Osteoblast (primary cell): Measurements from ENCODE around the gene CRIM1. TPM values are rescaled to one million over a fixed set of nuclear protein-coding genes. Genes with fewer than 3 reads are reported as not detected.
"Not testable (repeated sequence)": the region's sequence is repeated elsewhere in the genome, so short reads cannot be mapped to it uniquely, and the experiment has no call there.

ENCODE experiments used
- DNase-seq: peaks from one replicate; pipeline ENCODE4 v3.0.0; 2011; ENCODE audit warnings: low spot score, mixed read lengths; ENCODE audit not compliant: insufficient read length; ENCODE audit errors: missing footprints
- H2AFZ ChIP-seq: 2 replicates; pipeline ENCODE4 v1.6.0; 2011; ENCODE audit warnings: mild to moderate bottlenecking, low read length
- H3K27ac ChIP-seq: 2 replicates; pipeline ENCODE4 v1.5.1; 2011; ENCODE audit warnings: mild to moderate bottlenecking, low read depth, low read length, moderate library complexity
- H3K27me3 ChIP-seq: 2 replicates; pipeline ENCODE4 v1.6.0; 2012; ENCODE audit warnings: mild to moderate bottlenecking, control low read depth, inconsistent platforms, low read length, moderate library complexity; ENCODE audit not compliant: insufficient read depth
- H3K36me3 ChIP-seq: 2 replicates; pipeline ENCODE4 v1.5.1; 2011; ENCODE audit warnings: mild to moderate bottlenecking, low read length, control low read depth, moderate library complexity; ENCODE audit not compliant: insufficient read depth
- H3K4me1 ChIP-seq: 2 replicates; pipeline ENCODE4 v1.5.1; 2011; ENCODE audit warnings: mild to moderate bottlenecking, low read length, control low read depth, moderate library complexity; ENCODE audit not compliant: insufficient read depth
- H3K4me2 ChIP-seq: 2 replicates; pipeline ENCODE4 v1.6.0; 2011; ENCODE audit warnings: mild to moderate bottlenecking, low read length; ENCODE audit not compliant: insufficient read depth
- H3K4me3 ChIP-seq: fragments of 200-600 bp; sonication (generic); 3 replicates; pipeline ENCODE4 v1.5.1; 2012; ENCODE audit warnings: mild to moderate bottlenecking, low read length, inconsistent platforms; ENCODE audit not compliant: insufficient read depth
- H3K79me2 ChIP-seq: 2 replicates; pipeline ENCODE4 v1.6.0; 2012; ENCODE audit warnings: mild to moderate bottlenecking, low read length, control low read depth, inconsistent platforms; ENCODE audit not compliant: insufficient read depth
- H3K9me3 ChIP-seq: 2 replicates; pipeline ENCODE4 v1.5.1; 2011; ENCODE audit warnings: low read depth, low read length, control low read depth
- H4K20me1 ChIP-seq: 2 replicates; pipeline ENCODE4 v1.6.0; 2012; ENCODE audit warnings: mild to moderate bottlenecking, low read length, control low read depth; ENCODE audit not compliant: insufficient read depth
- total RNA-seq: library from RNA; depleted of rRNA; stranded (reverse); fragments of >200 nt; gene quantifications from 2 replicates; pipeline ENCODE4 v1.2.3, GENCODE V29; 2012
- TF ChIP-seq, protein P1 (sequence below): IDR thresholded peaks from 2 replicates; pipeline ENCODE4 v1.5.1; 2011; ENCODE audit warnings: mild to moderate bottlenecking, low read depth, low read length, moderate library complexity; ENCODE audit errors: extremely low read depth

Gene CRIM1
- total RNA-seq, 1 donor, result 362 TPM

DNA sequence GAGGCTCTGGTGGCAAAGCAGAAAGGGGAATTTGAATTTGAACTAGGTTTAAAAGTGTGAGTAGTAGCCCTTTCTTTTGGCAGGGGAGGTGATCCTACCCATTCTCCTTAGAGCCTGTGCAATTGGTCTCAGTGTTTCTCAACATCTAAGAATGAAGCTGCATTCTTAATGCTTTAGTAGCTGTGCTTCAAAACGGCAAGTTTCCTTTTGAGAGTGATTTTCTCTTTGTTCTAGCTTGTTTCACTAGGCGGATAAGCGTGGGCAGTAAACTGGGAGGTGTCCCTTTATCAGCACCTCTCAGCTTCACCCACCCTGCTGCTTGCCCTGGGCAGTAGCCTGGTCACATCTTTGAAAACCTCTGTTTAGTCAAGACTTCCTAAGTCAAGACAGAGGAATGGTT lies 6.7 kb downstream of the CRIM1 start:
- peaks cover 72% of the 10 kb centered on the region for H4K20me1 ChIP-seq

GRCh38 chr2:36363085-36363484 lies 7.5 kb downstream of the CRIM1 start:
- H3K36me3 ChIP-seq, result peaks cover 53% of the 10 kb centered on the region
- DNase-seq, H3K4me3 ChIP-seq, H2AFZ ChIP-seq, H3K9me3 ChIP-seq, H3K4me2 ChIP-seq, H3K27me3 ChIP-seq: not testable (repeated sequence)
- peaks cover 99% of the 10 kb centered on the region for H3K79me2 ChIP-seq
- peaks cover 72% of the 10 kb centered on the region for H4K20me1 ChIP-seq
- H3K4me1 ChIP-seq, result peaks cover 88% of the 10 kb centered on the region
- H3K27ac ChIP-seq, result peak overlapping the region; percentile 94

More for the DNA sequence above, 6.7 kb downstream of the CRIM1 start:
- H3K4me1 ChIP-seq, result peaks cover 80% of the 10 kb centered on the region
- H3K9me3 ChIP-seq, result no peaks in the 10 kb centered on the region
- TF ChIP-seq, protein P1, sequence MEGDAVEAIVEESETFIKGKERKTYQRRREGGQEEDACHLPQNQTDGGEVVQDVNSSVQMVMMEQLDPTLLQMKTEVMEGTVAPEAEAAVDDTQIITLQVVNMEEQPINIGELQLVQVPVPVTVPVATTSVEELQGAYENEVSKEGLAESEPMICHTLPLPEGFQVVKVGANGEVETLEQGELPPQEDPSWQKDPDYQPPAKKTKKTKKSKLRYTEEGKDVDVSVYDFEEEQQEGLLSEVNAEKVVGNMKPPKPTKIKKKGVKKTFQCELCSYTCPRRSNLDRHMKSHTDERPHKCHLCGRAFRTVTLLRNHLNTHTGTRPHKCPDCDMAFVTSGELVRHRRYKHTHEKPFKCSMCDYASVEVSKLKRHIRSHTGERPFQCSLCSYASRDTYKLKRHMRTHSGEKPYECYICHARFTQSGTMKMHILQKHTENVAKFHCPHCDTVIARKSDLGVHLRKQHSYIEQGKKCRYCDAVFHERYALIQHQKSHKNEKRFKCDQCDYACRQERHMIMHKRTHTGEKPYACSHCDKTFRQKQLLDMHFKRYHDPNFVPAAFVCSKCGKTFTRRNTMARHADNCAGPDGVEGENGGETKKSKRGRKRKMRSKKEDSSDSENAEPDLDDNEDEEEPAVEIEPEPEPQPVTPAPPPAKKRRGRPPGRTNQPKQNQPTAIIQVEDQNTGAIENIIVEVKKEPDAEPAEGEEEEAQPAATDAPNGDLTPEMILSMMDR, result no peak
- no peak for DNase-seq
- peaks cover 99% of the 10 kb centered on the region for H3K79me2 ChIP-seq
- no peaks in the 10 kb centered on the region for H3K27me3 ChIP-seq
- peak overlapping the region; percentile 94 for H3K27ac ChIP-seq
- peak overlapping the region; percentile 34 for H3K4me3 ChIP-seq
- H3K4me2 ChIP-seq, result peak overlapping the region; percentile 84
- no peak overlapping the region for H2AFZ ChIP-seq
- H3K36me3 ChIP-seq, result peaks cover 54% of the 10 kb centered on the region

DNA sequence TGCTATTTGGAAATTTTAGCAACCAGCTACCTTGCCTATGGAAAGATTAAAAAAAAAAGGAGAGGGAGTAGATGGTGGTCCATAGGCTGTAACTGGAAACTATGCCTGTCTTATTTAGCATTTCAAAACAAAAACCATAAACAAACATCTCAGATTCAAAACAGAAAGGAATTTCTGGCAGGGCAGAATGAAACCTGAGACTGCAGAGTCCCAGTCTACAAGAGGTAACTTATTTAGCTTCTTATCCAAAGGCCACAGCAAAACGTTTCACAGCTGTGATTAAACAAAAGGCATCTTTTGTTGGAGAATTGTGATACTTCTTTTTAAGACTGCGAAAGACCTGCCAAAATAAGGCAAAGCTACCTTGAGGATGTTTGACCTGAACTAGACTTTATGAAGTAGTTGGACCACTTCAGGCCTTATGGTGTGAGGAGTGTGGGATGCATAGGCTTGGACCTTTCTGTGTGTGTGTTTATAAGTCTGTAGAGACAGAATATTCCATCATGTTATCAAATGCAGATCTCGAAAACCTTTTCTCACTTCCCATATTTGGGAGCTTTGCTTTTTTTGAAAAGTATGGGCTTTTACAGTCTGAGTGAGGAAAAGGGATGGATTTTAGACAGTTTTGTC lies 11.0 kb downstream of the CRIM1 start:
- Histone ChIP-seq H3K9me3 (no peaks in the 10 kb centered on the region), H3K4me2 (peak overlapping the region; percentile 57), H3K27me3 (no peaks in the 10 kb centered on the region), H3K4me3 (no peak overlapping the region), H4K20me1 (peaks cover 58% of the 10 kb centered on the region), H2AFZ (no peak overlapping the region), H3K4me1 (peaks cover 93% of the 10 kb centered on the region), H3K27ac (peak overlapping the region; percentile 19), H3K79me2 (peaks cover 99% of the 10 kb centered on the region), H3K36me3 (peaks cover 44% of the 10 kb centered on the region)
- TF ChIP-seq, protein P1, result no peak
- no peak for DNase-seq

GRCh38 chr2:36367486-36367885 lies 11.9 kb downstream of the CRIM1 start:
- peaks cover 99% of the 10 kb centered on the region for H3K79me2 ChIP-seq
- peaks cover 44% of the 10 kb centered on the region for H3K36me3 ChIP-seq
- TF ChIP-seq, protein P1, result no peak
- H2AFZ ChIP-seq, result no peak overlapping the region
- no peak overlapping the region for H3K4me3 ChIP-seq
- H3K27ac ChIP-seq, result peak overlapping the region; percentile 19
- no peaks in the 10 kb centered on the region for H3K9me3 ChIP-seq
- peak overlapping the region; percentile 57 for H3K4me2 ChIP-seq
- H4K20me1 ChIP-seq, result peaks cover 54% of the 10 kb centered on the region
- H3K4me1 ChIP-seq, result peaks cover 94% of the 10 kb centered on the region
- no peak for DNase-seq
- no peaks in the 10 kb centered on the region for H3K27me3 ChIP-seq
